HepG2 (cell line): Measurements from ENCODE around the gene ELANE. TPM values are rescaled to one million over a fixed set of nuclear protein-coding genes. Genes with fewer than 3 reads are reported as not detected.
A peak's percentile ranks its signal among the peaks of the same experiment; 100 is the strongest.

Experiments used
- AGO1 ChIP-seq: fragments of 200-400 bp; formaldehyde crosslinking; IDR thresholded peaks from 2 replicates; pipeline ENCODE4 v1.6.1; 2017; ENCODE audit warnings: mild to moderate bottlenecking, low read depth, low read length, moderate library complexity; ENCODE audit not compliant: poor library complexity, severe bottlenecking
- CBFB ChIP-seq: sonication (generic); formaldehyde crosslinking; IDR thresholded peaks from 2 replicates; pipeline ENCODE4 v1.4.0; 2020; ENCODE audit warnings: missing genetic modification reagents
- CSRNP2 ChIP-seq: sonication (generic); formaldehyde crosslinking; conservative IDR thresholded peaks from 2 replicates; pipeline ENCODE4 v1.8.0; 2022; ENCODE audit warnings: low read depth, missing genetic modification reagents
- FOXJ3 ChIP-seq: sonication (generic); formaldehyde crosslinking; IDR thresholded peaks from 2 replicates; pipeline ENCODE4 v1.4.0; 2020; ENCODE audit warnings: missing genetic modification reagents, mild to moderate bottlenecking, borderline replicate concordance
- KLF15 ChIP-seq: sonication (generic); formaldehyde crosslinking; IDR thresholded peaks from 2 replicates; pipeline ENCODE4 v1.8.1; 2023; ENCODE audit warnings: borderline replicate concordance, mild to moderate bottlenecking, inconsistent platforms, missing genetic modification reagents, mixed read lengths
- MAFK ChIP-seq, 2 experiments: IDR thresholded peaks in 1 of 2; conservative IDR thresholded peaks in 1 of 2; 2 replicates each; pipeline ENCODE4 v1.6.1; 2011; ENCODE audit warnings: improper control_type of control experiment in 2 of 2, low read length in 2 of 2
- NCOR1 ChIP-seq: fragments of 200-600 bp; sonication (generic); IDR thresholded peaks from 2 replicates; pipeline ENCODE4 v1.7.0; 2017; ENCODE audit warnings: antibody characterized with exemption, low read length, borderline replicate concordance
- RCOR2 ChIP-seq: IDR thresholded peaks from 2 replicates; pipeline ENCODE4 v1.6.1; 2016; ENCODE audit warnings: missing biosample characterization, missing genetic modification reagents
- SATB2 ChIP-seq: sonication (generic); formaldehyde crosslinking; IDR thresholded peaks from 2 replicates; pipeline ENCODE4 v1.5.0; 2020; ENCODE audit warnings: missing genetic modification reagents
- SOX13 ChIP-seq, 3 experiments: fragments of 450-650 bp in 1 of 3; sonication (generic) in 1 of 3; formaldehyde crosslinking in 1 of 3; IDR thresholded peaks in 2 of 3; conservative IDR thresholded peaks in 1 of 3; 2 replicates each; pipeline versions ENCODE4 v1.5.0 to v1.6.1; 2016 to 2020; ENCODE audit warnings: antibody characterized with exemption in 1 of 3, mild to moderate bottlenecking in 1 of 3, missing compliant biosample characterization in 1 of 3, missing genetic modification reagents in 1 of 3, moderate library complexity in 1 of 3
- STAT5B ChIP-seq: sonication (generic); formaldehyde crosslinking; IDR thresholded peaks from 2 replicates; pipeline ENCODE4 v1.4.0; 2020; ENCODE audit warnings: missing genetic modification reagents
- ZC3H13 ChIP-seq: sonication (generic); formaldehyde crosslinking; IDR thresholded peaks from 2 replicates; pipeline ENCODE4 v1.8.1; 2023; ENCODE audit warnings: mild to moderate bottlenecking, missing genetic modification reagents, moderate library complexity
- ZFP62 ChIP-seq: sonication (generic); formaldehyde crosslinking; IDR thresholded peaks from 2 replicates; pipeline ENCODE4 v1.4.0; 2020; ENCODE audit warnings: missing genetic modification reagents
- ZMYM2 ChIP-seq: sonication (generic); formaldehyde crosslinking; IDR thresholded peaks from 2 replicates; pipeline ENCODE4 v1.8.0; 2022; ENCODE audit warnings: mild to moderate bottlenecking, missing genetic modification reagents
- ZNF354B ChIP-seq: sonication (generic); formaldehyde crosslinking; IDR thresholded peaks from 2 replicates; pipeline ENCODE4 v1.8.0; 2022; ENCODE audit warnings: mild to moderate bottlenecking, missing genetic modification reagents
- ZNF446 ChIP-seq: sonication (generic); formaldehyde crosslinking; IDR thresholded peaks from 2 replicates; pipeline ENCODE4 v1.5.0; 2020; ENCODE audit warnings: mild to moderate bottlenecking, missing genetic modification reagents
- ZNF589 ChIP-seq: sonication (generic); formaldehyde crosslinking; conservative IDR thresholded peaks from 2 replicates; pipeline ENCODE4 v1.8.0; 2022; ENCODE audit warnings: mild to moderate bottlenecking, moderate library complexity, missing genetic modification reagents
- ZNF703 ChIP-seq: sonication (generic); formaldehyde crosslinking; IDR thresholded peaks from 2 replicates; pipeline ENCODE4 v1.5.1; 2020; ENCODE audit warnings: missing genetic modification reagents, mild to moderate bottlenecking, moderate library complexity, borderline replicate concordance
- polyA plus RNA-seq, 8 experiments: library from polyadenylated mRNA; depleted of rRNA in 3 of 8; stranded (reverse) in 7 of 8; unstranded in 1 of 8; fragments of >200 nt; fragmentation: Illumina TruSeq in 4 of 8; extraction: Trizol in 4 of 8; gene quantifications; 2 replicates each; pipeline versions ENCODE4 v1.2.1 to v1.2.3, GENCODE V29; 2011 to 2016; ENCODE audit warnings: low read depth in 4 of 8, missing spikeins in 1 of 8, mixed read lengths in 1 of 8; ENCODE audit not compliant: insufficient read depth in 1 of 8
- total RNA-seq, 5 experiments: library from RNA; depleted of rRNA; stranded (reverse); fragments of >200 nt; fragmentation: Illumina TruSeq; extraction: Trizol; gene quantifications; 2 replicates each; pipeline ENCODE4 v1.2.3, GENCODE V29; 2016; ENCODE audit warnings: low read depth in 1 of 5
- TF ChIP-seq, protein P1 (sequence below): sonication (generic); formaldehyde crosslinking; IDR thresholded peaks from 2 replicates; pipeline ENCODE4 v1.4.0; 2020; ENCODE audit warnings: missing genetic modification reagents, borderline replicate concordance
- TF ChIP-seq, protein P2 (sequence below): sonication (generic); formaldehyde crosslinking; IDR thresholded peaks from 2 replicates; pipeline ENCODE4 v1.4.0; 2020; ENCODE audit warnings: missing genetic modification reagents, borderline replicate concordance

Gene ELANE
- total and polyA plus RNA-seq, 2 of the 13 experiments (the other 11 are each of a cell fraction or from before 2014, with no cell fraction given), result not detected

- TF ChIP-seq, protein P1, sequence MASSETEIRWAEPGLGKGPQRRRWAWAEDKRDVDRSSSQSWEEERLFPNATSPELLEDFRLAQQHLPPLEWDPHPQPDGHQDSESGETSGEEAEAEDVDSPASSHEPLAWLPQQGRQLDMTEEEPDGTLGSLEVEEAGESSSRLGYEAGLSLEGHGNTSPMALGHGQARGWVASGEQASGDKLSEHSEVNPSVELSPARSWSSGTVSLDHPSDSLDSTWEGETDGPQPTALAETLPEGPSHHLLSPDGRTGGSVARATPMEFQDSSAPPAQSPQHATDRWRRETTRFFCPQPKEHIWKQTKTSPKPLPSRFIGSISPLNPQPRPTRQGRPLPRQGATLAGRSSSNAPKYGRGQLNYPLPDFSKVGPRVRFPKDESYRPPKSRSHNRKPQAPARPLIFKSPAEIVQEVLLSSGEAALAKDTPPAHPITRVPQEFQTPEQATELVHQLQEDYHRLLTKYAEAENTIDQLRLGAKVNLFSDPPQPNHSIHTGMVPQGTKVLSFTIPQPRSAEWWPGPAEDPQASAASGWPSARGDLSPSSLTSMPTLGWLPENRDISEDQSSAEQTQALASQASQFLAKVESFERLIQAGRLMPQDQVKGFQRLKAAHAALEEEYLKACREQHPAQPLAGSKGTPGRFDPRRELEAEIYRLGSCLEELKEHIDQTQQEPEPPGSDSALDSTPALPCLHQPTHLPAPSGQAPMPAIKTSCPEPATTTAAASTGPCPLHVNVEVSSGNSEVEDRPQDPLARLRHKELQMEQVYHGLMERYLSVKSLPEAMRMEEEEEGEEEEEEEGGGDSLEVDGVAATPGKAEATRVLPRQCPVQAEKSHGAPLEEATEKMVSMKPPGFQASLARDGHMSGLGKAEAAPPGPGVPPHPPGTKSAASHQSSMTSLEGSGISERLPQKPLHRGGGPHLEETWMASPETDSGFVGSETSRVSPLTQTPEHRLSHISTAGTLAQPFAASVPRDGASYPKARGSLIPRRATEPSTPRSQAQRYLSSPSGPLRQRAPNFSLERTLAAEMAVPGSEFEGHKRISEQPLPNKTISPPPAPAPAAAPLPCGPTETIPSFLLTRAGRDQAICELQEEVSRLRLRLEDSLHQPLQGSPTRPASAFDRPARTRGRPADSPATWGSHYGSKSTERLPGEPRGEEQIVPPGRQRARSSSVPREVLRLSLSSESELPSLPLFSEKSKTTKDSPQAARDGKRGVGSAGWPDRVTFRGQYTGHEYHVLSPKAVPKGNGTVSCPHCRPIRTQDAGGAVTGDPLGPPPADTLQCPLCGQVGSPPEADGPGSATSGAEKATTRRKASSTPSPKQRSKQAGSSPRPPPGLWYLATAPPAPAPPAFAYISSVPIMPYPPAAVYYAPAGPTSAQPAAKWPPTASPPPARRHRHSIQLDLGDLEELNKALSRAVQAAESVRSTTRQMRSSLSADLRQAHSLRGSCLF (CRISPR knock-in tag), result no peak
- TF ChIP-seq KLF15 (no peak), SOX13 (IDR thresholded peaks at IDR 0.05) (no peak), SOX13 (CRISPR knock-in tag; conservative IDR thresholded peaks at IDR 0.05 in 1 of 2, IDR thresholded peaks at IDR 0.05 in 1 of 2) (no peak), ZNF446 (CRISPR knock-in tag) (no peak), RCOR2 (CRISPR knock-in tag) (no peak), ZFP62 (CRISPR knock-in tag) (no peak), AGO1 (no peak), CBFB (CRISPR knock-in tag) (no peak), STAT5B (no peak), SATB2 (CRISPR knock-in tag) (peak; percentile 66; the same call in 1 of the 2 replicates), ZMYM2 (CRISPR knock-in tag) (no peak), ZC3H13 (CRISPR knock-in tag) (0 out of 2 replicates have a peak, but pooled peaks have one; percentile 44), NCOR1 (0 out of 2 replicates have a peak, but pooled peaks have one; percentile 24), ZNF589 (CRISPR knock-in tag) (no peak), MAFK (conservative IDR thresholded peaks at IDR 0.05 in 1 of 2, IDR thresholded peaks at IDR 0.05 in 1 of 2; ENCODE audit: low read length in 2 of 2) (no peak), ZNF703 (no peak), FOXJ3 (CRISPR knock-in tag) (no peak), ZNF354B (CRISPR knock-in tag) (peak; percentile 81; the same call in 1 of the 2 replicates), CSRNP2 (CRISPR knock-in tag) (no peak)
- TF ChIP-seq, protein P2, sequence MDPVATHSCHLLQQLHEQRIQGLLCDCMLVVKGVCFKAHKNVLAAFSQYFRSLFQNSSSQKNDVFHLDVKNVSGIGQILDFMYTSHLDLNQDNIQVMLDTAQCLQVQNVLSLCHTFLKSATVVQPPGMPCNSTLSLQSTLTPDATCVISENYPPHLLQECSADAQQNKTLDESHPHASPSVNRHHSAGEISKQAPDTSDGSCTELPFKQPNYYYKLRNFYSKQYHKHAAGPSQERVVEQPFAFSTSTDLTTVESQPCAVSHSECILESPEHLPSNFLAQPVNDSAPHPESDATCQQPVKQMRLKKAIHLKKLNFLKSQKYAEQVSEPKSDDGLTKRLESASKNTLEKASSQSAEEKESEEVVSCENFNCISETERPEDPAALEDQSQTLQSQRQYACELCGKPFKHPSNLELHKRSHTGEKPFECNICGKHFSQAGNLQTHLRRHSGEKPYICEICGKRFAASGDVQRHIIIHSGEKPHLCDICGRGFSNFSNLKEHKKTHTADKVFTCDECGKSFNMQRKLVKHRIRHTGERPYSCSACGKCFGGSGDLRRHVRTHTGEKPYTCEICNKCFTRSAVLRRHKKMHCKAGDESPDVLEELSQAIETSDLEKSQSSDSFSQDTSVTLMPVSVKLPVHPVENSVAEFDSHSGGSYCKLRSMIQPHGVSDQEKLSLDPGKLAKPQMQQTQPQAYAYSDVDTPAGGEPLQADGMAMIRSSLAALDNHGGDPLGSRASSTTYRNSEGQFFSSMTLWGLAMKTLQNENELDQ, result no peak
These were observed 41.0 kb downstream of the ELANE start, which contains the start of the genes MED16 and RNU6-9 (continued) for GRCh38 chr19:892894-893689.
